Hepatocyte (in vitro differentiated cells): Measurements from ENCODE around the gene TPRA1.

Source experiments
- CTCF ChIP-seq: fragments of 200-600 bp; sonication (generic); IDR thresholded peaks from 2 replicates; pipeline ENCODE4 v1.5.1; 2016; ENCODE audit warnings: antibody characterized with exemption, mild to moderate bottlenecking; ENCODE audit not compliant: poor library complexity
- EZH2phosphoT487 ChIP-seq: fragments of 200-600 bp; sonication (generic); IDR thresholded peaks from one replicate; pipeline ENCODE4 v1.6.1; 2018; ENCODE audit warnings: antibody characterized with exemption, mild to moderate bottlenecking, low read depth, moderate library complexity; ENCODE audit not compliant: unreplicated experiment, severe bottlenecking

- TF ChIP-seq EZH2phosphoT487 (no peak), CTCF (no peak)
Observed at GRCh38 chr3:127550468-127551157, 39.9 kb downstream of the TPRA1 start.
